Heart right ventricle (tissue), 16 donors: ENCODE results near the gene CMTR2. TPM values are rescaled to one million over a fixed set of nuclear protein-coding genes. Genes with fewer than 3 reads are reported as not detected.

Experiments used
- ATAC-seq, 8 donors: fragments of 200-7000 bp; cut with Tn5 transposase; one replicate each; pipeline ENCODE4 v1.9.1; 2020; ENCODE audit warnings: mild to moderate bottlenecking in 8 of 8, moderate library complexity in 8 of 8, moderate number of reproducible peaks in 1 of 8
- DNase-seq, 2 donors: peaks; one replicate each; pipeline ENCODE4 v3.0.0-alpha.2; 2020
- H3K27ac ChIP-seq, 10 donors: fragments of 200-600 bp; sonication (generic) in 2 of 10; one replicate each; pipeline versions ENCODE4 v1.5.0 to v1.8.0; 2020 to 2022; ENCODE audit warnings: mild to moderate bottlenecking in 3 of 10
- H3K27me3 ChIP-seq, 7 donors: fragments of 200-600 bp; one replicate each; pipeline ENCODE4 v1.8.0; 2021 to 2022; ENCODE audit warnings: mild to moderate bottlenecking in 2 of 7
- H3K36me3 ChIP-seq, 9 donors: fragments of 200-600 bp; sonication (generic) in 1 of 9; one replicate each; pipeline versions ENCODE4 v1.5.0 to v1.8.0; 2020 to 2022; ENCODE audit warnings: mild to moderate bottlenecking in 2 of 9
- H3K4me1 ChIP-seq, 9 donors: fragments of 200-600 bp; sonication (generic) in 1 of 9; one replicate each; pipeline versions ENCODE4 v1.5.0 to v1.8.0; 2020 to 2022; ENCODE audit warnings: mild to moderate bottlenecking in 4 of 9
- H3K4me3 ChIP-seq, 10 donors: fragments of 200-600 bp; sonication (generic) in 2 of 10; one replicate each; pipeline versions ENCODE4 v1.5.0 to v1.8.0; 2020 to 2022; ENCODE audit warnings: mild to moderate bottlenecking in 7 of 10, moderate library complexity in 2 of 10
- H3K9me3 ChIP-seq, 11 donors: fragments of 200-600 bp in 10 of 11; sonication (generic) in 2 of 11; one replicate each; pipeline versions ENCODE4 v1.5.0 to v1.8.0; 2013 to 2022; ENCODE audit warnings: mild to moderate bottlenecking in 2 of 11, control low read depth in 1 of 11, moderate library complexity in 1 of 11
- CTCF ChIP-seq, 9 donors: fragments of 200-600 bp; sonication (generic) in 2 of 9; IDR thresholded peaks; one replicate each; pipeline versions ENCODE4 v1.5.0 to v1.8.0; 2021 to 2022; ENCODE audit warnings: antibody characterized with exemption in 9 of 9, mild to moderate bottlenecking in 5 of 9, moderate library complexity in 1 of 9
- WGBS, 2 donors: extraction: QIAGEN DNeasy Blood & Tissue Kit; methylation state at CpG; one replicate each; pipeline ENCODE4 v1.1.7; 2013; ENCODE audit warnings: inconsistent platforms in 1 of 2; 5-methylcytosine and 5-hydroxymethylcytosine counted together
- intact Hi-C, 10 donors: fragments of 100-400 bp; cut with DNase I; formaldehyde crosslinking; loops; one replicate each; pipeline versions ENCODE4 v1.11.1 to v1.14.2; 2022
- long read RNA-seq, 3 donors: library from polyadenylated mRNA; unstranded; transcript quantifications; one replicate each; pipeline ENCODE4 v2.0.0, GENCODE V29; 2020 to 2021
- polyA plus RNA-seq, 2 donors: library from polyadenylated mRNA; stranded (reverse); fragments of 200-250 nt; gene quantifications; one replicate each; pipeline ENCODE4 v1.2.3, GENCODE V29; 2013
- total RNA-seq, 10 donors: library from RNA; stranded (reverse); fragmentation: NEBNext Ultra II Directional in 3 of 10; extraction: Animal tissue kit (Norgen Biotek cat#: 25700) in 3 of 10; gene quantifications; one replicate each; pipeline versions ENCODE4 v1.2.1 to v1.2.4, GENCODE V29; 2021 to 2023
- donor health status: Arrhythmogenic right ventricular cardiomyopathy.
- donor health status: ischemic (EF 13 %, LVEDD 7.1; RV severe dilation, severe dysfunction).
- donor health status: healthy with polysubstance abuse.
- donor health status: DM: no; HTN: yes; CAD: no.
- donor health status: DM: no; HTN: no; CAD: no.
- donor health status: ischemic (EF 25% LVEDD 6.9; RV normal size, moderate dysfunction).
- donor health status: ischemic (EF 25% LVEDD 5.7; RV mildly dilated, moderate dysfunction).
- donor health status: healthy.
- donor health status: DM: yes; HTN: yes; CAD: no.
- donor health status: Ischemic cardiomyopathy.
- donor health status: ischemic (EF 35%, LVEDD 5.7; RV mildly dilated, moderate dysfunction).
- donor health status: nonischemic (EF 11% LVEDD 7.7; RV severe dilation, severe dysfunction).
- donor health status: DM: yes; HTN: yes; CAD: no.
- donor health status: PGD.
- donor health status: ischemic (EF 29% LVEDD 5.4; RV normal size, mild dysfunction).
- donor health status: nonischemic (EF 23%, LVEDD 6.1; RV moderate dilation, normal function).

CMTR2 gene
- total RNA-seq: 10 to 100 TPM in 4 of 10 donors, 1 to 10 TPM in 6; 5.6 to 11.6 (median 9.3) TPM
- polyA plus RNA-seq: 1 to 10 TPM; 2.7 to 4.6 TPM
- long read RNA-seq, donor 1, full-length matches to known transcripts: 12 of 17 reads
- long read RNA-seq, donor 1, partial matches to known transcripts: 1 of 17 reads
- long read RNA-seq, donor 1, other reads (novel, unspliced or antisense): 4 of 17 reads
- long read RNA-seq, donor 2, full-length matches to known transcripts: 7 of 11 reads
- long read RNA-seq, donor 2, partial matches to known transcripts: 1 of 11 reads
- long read RNA-seq, donor 2, other reads (novel, unspliced or antisense): 3 of 11 reads
- long read RNA-seq, donor 3, full-length matches to known transcripts: 14 of 21 reads
- long read RNA-seq, donor 3, partial matches to known transcripts: 0 of 21 reads
- long read RNA-seq, donor 3, other reads (novel, unspliced or antisense): 7 of 21 reads

GRCh38 chr16:71288890-71289731, at the start of gene CMTR2:
Gene CMTR2 (minus strand): TSS chr16:71289402. CDS start chr16:71285920, 3,482 bp downstream.
- H3K4me1 ChIP-seq: peaks cover 0 to 24% (median 13%) of the 10 kb centered on the region in 9 donors
- H3K4me3 ChIP-seq: peak within 1 kb of the TSS; percentile 55 to 85 (median 72)
- H3K27me3 ChIP-seq: peaks cover 0 to 25% (median 7%) of the 10 kb centered on the region in 7 donors
- ATAC-seq (peak; percentile 98 to 100 (median 99)), DNase-seq (peak; percentile 93 to 96)
- TF ChIP-seq CTCF (IDR thresholded peaks at IDR 0.05): peak in 3 of 9 donors; percentile 19 to 36 (median 24)
- peaks cover 0 to 15% (median 0%) of the 10 kb centered on the region in 11 donors for H3K9me3 ChIP-seq
- H3K27ac ChIP-seq: peak within 1 kb of the TSS; percentile 47 to 94 (median 89)
- intact Hi-C loops: no loop called here
- 0 to 1% methylated on average over 59 to 60 of the region's 60 CpGs for WGBS, 2 donors
- peaks cover 0 to 40% (median 26%) of the 10 kb centered on the region in 9 donors for H3K36me3 ChIP-seq

- Histone ChIP-seq H3K27ac (no peak overlapping the region), H3K27me3 (peaks cover 0 to 27% (median 6%) of the 10 kb centered on the region in 7 donors), H3K36me3 (no peaks in the 10 kb centered on the region), H3K9me3 (peaks cover 0 to 13% (median 0%) of the 10 kb centered on the region in 11 donors), H3K4me1 (no peaks in the 10 kb centered on the region), H3K4me3 (no peak overlapping the region)
- TF ChIP-seq CTCF (IDR thresholded peaks at IDR 0.05): no peak
- intact Hi-C loops: no loop called here
- no peak for DNase-seq
- no peak for ATAC-seq
- 89 to 93% methylated on average over 1 of the region's 1 CpG for WGBS, 2 donors
These were observed 49.4 kb upstream of the CMTR2 start for GRCh38 chr16:71338632-71339031.

- Histone ChIP-seq H3K27ac (no peak overlapping the region), H3K4me1 (no peaks in the 10 kb centered on the region), H3K9me3 (peaks cover 0 to 13% (median 0%) of the 10 kb centered on the region in 11 donors), H3K36me3 (no peaks in the 10 kb centered on the region), H3K4me3 (no peak overlapping the region), H3K27me3 (peaks cover 0 to 27% (median 6%) of the 10 kb centered on the region in 7 donors)
- TF ChIP-seq CTCF (IDR thresholded peaks at IDR 0.05): no peak
- DNase-seq (no peak), ATAC-seq (no peak)
- 70 to 78% methylated on average over 2 of the region's 2 CpGs for WGBS, 2 donors
- intact Hi-C loops: no loop called here
These were observed 49.0 kb upstream of the CMTR2 start for GRCh38 chr16:71338193-71338592.

GRCh38 chr16:71337631-71338030, 48.4 kb upstream of the CMTR2 start:
- intact Hi-C loops: no loop called here
- no peak for DNase-seq
- no peak for TF ChIP-seq CTCF (IDR thresholded peaks at IDR 0.05)
- H3K36me3 ChIP-seq: no peaks in the 10 kb centered on the region
- peaks cover 0 to 27% (median 6%) of the 10 kb centered on the region in 7 donors for H3K27me3 ChIP-seq
- H3K4me3 ChIP-seq: no peak overlapping the region
- H3K9me3 ChIP-seq: peaks cover 0 to 13% (median 0%) of the 10 kb centered on the region in 11 donors
- no peaks in the 10 kb centered on the region for H3K4me1 ChIP-seq
- WGBS, 2 donors: 59 to 82% methylated on average over 1 of the region's 1 CpG
- H3K27ac ChIP-seq: no peak overlapping the region
- no peak for ATAC-seq
